WERI-Rb-1 (cell line): ENCODE results near the gene OR7C1.

Experiments
- DNase-seq: peaks from one replicate; pipeline ENCODE4 v3.0.0-alpha.2; 2020
- H3K27ac ChIP-seq: fragments of 250-450 bp; sonication (Bioruptor Pico); 2 replicates; pipeline ENCODE4 v1.5.1; 2020; ENCODE audit warnings: mild to moderate bottlenecking, moderate library complexity
- H3K27me3 ChIP-seq: fragments of 250-450 bp; sonication (Bioruptor Pico); 2 replicates; pipeline ENCODE4 v1.5.1; 2021; ENCODE audit warnings: mild to moderate bottlenecking, low read depth, moderate library complexity; ENCODE audit not compliant: insufficient read depth, severe bottlenecking
- H3K36me3 ChIP-seq: fragments of 250-450 bp; sonication (Bioruptor Pico); 2 replicates; pipeline ENCODE4 v1.5.1; 2020; ENCODE audit warnings: mild to moderate bottlenecking, moderate library complexity
- H3K4me3 ChIP-seq: 2 replicates; pipeline ENCODE4 v1.5.1; 2011; ENCODE audit warnings: low read depth, mild to moderate bottlenecking, control low read depth, low read length
- H3K9me3 ChIP-seq: fragments of 250-450 bp; sonication (Bioruptor Pico); 2 replicates; pipeline ENCODE4 v1.5.1; 2021; ENCODE audit warnings: mild to moderate bottlenecking, moderate library complexity; ENCODE audit not compliant: severe bottlenecking
- TF ChIP-seq, protein P1 (sequence below): IDR thresholded peaks from 2 replicates; pipeline ENCODE4 v1.5.1; 2011; ENCODE audit warnings: low read depth, mild to moderate bottlenecking, control low read depth, inconsistent platforms, low read length

OR7C1 gene

DNA sequence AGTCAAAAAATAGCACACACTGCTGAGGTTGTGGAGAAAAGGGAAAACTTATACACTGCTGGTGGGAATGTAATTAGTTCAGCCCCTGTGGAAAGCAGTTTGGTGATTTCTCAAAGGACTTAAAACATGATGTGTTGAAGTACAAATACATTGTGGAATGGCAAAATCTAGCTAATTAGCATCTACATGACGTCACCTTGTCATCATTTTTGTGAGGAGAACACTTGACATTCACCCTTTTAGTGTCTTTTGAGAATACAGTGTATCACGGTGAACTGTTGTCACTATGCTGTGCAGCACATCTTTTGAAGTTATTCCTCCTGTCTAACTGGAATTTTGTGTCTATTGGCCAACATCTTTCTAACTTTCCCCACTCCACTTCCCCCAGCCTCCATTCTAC is 8.2 kb upstream of the OR7C1 start:
- Histone ChIP-seq H3K36me3 (no peaks in the 10 kb centered on the region), H3K4me3 (no peak overlapping the region), H3K27ac (no peak overlapping the region), H3K27me3 (peaks cover 68% of the 10 kb centered on the region), H3K9me3 (peaks cover 5% of the 10 kb centered on the region)
- no peak for DNase-seq
- TF ChIP-seq, protein P1, sequence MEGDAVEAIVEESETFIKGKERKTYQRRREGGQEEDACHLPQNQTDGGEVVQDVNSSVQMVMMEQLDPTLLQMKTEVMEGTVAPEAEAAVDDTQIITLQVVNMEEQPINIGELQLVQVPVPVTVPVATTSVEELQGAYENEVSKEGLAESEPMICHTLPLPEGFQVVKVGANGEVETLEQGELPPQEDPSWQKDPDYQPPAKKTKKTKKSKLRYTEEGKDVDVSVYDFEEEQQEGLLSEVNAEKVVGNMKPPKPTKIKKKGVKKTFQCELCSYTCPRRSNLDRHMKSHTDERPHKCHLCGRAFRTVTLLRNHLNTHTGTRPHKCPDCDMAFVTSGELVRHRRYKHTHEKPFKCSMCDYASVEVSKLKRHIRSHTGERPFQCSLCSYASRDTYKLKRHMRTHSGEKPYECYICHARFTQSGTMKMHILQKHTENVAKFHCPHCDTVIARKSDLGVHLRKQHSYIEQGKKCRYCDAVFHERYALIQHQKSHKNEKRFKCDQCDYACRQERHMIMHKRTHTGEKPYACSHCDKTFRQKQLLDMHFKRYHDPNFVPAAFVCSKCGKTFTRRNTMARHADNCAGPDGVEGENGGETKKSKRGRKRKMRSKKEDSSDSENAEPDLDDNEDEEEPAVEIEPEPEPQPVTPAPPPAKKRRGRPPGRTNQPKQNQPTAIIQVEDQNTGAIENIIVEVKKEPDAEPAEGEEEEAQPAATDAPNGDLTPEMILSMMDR, result no peak

DNA sequence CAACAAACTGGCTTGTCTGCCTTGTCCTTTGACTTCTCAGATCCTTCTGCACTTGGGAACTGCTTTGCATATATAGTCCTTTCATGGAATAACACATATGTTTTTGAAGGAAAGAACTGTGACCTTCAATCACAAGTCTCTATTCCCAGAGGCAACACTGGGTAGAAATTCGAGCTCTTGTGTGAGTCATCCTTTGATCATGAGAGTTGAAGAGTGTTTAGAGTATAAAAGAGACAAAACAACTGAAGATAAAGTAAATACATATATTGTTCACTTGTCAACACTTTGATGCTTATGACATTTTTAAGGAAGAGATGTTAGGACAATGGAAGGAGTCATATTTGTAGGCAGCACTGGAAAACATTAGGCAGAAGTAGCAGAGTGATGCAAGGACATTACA is 5.2 kb upstream of the OR7C1 start:
- H3K36me3 ChIP-seq, result no peaks in the 10 kb centered on the region
- peaks cover 70% of the 10 kb centered on the region for H3K27me3 ChIP-seq
- TF ChIP-seq, protein P1, result no peak

DNA sequence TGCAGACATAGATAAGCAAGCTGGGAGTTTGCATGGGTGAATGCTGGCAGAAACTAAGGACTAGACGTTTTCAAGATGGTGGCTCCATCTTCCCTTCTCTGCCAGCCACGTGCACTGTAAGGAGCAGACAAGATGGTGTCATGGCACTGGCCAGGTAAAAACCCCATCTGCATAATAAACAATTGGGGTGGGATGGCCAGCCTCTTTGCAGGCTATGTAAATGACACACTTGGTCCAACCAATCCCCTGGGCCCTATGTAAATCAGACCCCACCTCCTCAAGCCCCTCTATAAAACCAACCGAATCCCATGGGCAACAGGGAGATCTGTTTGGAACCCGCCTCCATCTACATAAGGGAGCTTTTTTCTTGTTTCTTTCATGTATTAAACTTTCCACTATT is 2.4 kb upstream of the OR7C1 start:
- Histone ChIP-seq H3K36me3 (no peaks in the 10 kb centered on the region), H3K27ac (no peak overlapping the region), H3K4me3 (no peak overlapping the region), H3K27me3 (peaks cover 83% of the 10 kb centered on the region), H3K9me3 (peaks cover 5% of the 10 kb centered on the region)
- DNase-seq, result no peak
- TF ChIP-seq, protein P1, result no peak

More for the DNA sequence above, 5.2 kb upstream of the OR7C1 start:
- Histone ChIP-seq H3K9me3 (peaks cover 5% of the 10 kb centered on the region), H3K27ac (no peak overlapping the region), H3K4me3 (no peak overlapping the region)
- DNase-seq, result no peak

DNA sequence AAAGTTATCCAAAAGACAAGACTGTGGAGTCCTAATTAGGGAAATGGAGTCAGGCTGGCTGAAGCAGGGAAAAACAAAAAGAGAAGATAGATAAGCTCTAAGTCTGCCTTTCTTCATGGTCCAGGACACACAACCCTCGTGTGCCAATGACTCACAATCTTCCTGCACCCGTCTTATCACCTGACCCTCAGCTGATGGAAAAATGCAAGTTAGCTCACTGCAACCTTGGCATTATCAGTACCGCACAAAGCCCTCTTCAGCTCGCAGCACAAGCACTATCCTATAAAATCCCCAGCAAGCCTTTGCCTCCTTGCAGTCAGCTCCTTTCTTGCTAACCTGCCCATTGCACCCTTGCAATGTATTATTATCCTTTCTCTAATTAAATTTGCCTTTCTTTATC is 4.3 kb downstream of the OR7C1 start:
- TF ChIP-seq, protein P1, result no peak
- Histone ChIP-seq H3K27me3 (peaks cover 78% of the 10 kb centered on the region), H3K9me3 (no peaks in the 10 kb centered on the region), H3K27ac (no peak overlapping the region), H3K4me3 (no peak overlapping the region), H3K36me3 (no peaks in the 10 kb centered on the region)
- DNase-seq, result no peak

DNA sequence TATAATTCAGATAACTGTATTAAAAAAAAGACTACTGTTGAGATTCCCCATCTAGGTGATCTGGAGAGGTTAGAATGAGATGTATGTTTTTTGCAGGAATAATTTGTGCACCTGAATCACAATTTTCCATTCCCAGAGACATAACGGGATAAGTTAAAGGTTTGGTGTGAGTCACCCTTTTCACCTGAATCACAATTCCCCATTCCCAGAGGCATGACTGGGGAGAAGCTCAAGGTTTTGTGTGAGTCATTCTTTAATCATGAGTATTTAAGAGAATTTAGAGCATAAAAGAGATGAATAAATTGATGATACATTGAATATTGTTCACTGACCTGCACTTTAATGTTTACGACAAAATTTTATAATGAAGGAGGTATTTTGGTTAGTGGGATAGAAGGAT is 9.0 kb downstream of the OR7C1 start:
- no peak for DNase-seq
- Histone ChIP-seq H3K36me3 (no peaks in the 10 kb centered on the region), H3K27me3 (peaks cover 65% of the 10 kb centered on the region), H3K27ac (no peak overlapping the region), H3K4me3 (no peak overlapping the region), H3K9me3 (no peaks in the 10 kb centered on the region)
- TF ChIP-seq, protein P1, result no peak

DNA sequence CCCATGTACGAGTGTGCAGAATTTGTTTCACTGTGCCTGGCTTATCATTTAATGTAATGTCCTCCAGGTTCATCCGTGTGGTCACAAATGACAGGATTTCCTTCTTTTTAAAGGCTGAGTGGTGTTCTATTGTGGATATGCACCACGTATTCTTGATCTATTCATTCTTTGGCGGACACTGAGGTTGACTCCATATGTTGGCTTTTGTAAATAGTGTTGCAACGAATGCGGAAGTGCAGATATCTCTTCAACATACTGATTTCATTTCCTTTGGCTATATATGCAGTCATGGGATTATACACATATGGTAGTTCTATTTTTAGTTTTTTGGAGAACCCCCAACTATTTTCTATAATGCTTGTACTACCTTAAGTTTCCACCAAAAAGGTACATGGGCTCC is 13.0 kb downstream of the OR7C1 start:
- no peaks in the 10 kb centered on the region for H3K9me3 ChIP-seq
- no peaks in the 10 kb centered on the region for H3K36me3 ChIP-seq

More for the DNA sequence above, 13.0 kb downstream of the OR7C1 start:
- Histone ChIP-seq H3K27ac (no peak overlapping the region), H3K27me3 (peaks cover 58% of the 10 kb centered on the region), H3K4me3 (no peak overlapping the region)
- TF ChIP-seq, protein P1, result no peak
- no peak for DNase-seq
